K562 (cell line): Measurements from ENCODE around the gene NREP. TPM values are rescaled to one million over a fixed set of nuclear protein-coding genes. Genes with fewer than 3 reads are reported as not detected.

Source experiments
- ATAC-seq: fragments of 200-7000 bp; cut with Tn5 transposase; 3 replicates; pipeline ENCODE4 v1.9.1; 2020; ENCODE audit warnings: moderate library complexity
- BruUV-seq: library from RNA; stranded (reverse); fragments of 400-500 nt; replicated peaks from 2 replicates; lab custom pipeline; 2021; lab: Mats Ljungman, UMichigan
- CTCF ChIA-PET: fragments of 300-600 bp; formaldehyde crosslinking; extraction: SDS; loops from one replicate; lab custom pipeline; 2021; ENCODE audit warnings: low intra/inter-chr PET ratio; lab: Yijun Ruan, JAX
- POLR2A ChIA-PET: fragments of 300-600, 350-650 bp; sonication (Branson Sonifier 250); formaldehyde crosslinking; extraction: SDS; loops from one replicate; lab custom pipeline; 2021; ENCODE audit warnings: antibody characterized with exemption, inconsistent platforms; lab: Yijun Ruan, JAX
- DNase-seq, 4 experiments: peaks; one replicate each; pipeline versions ENCODE4 v3.0.0 to v3.0.0-alpha.2; 2011 to 2018; ENCODE audit warnings: low spot score in 3 of 4, mixed read lengths in 3 of 4; ENCODE audit errors: extremely low read depth in 1 of 4
- FAIRE-seq: peaks from 2 replicates; lab custom pipeline; 2011; peaks lifted over from hg19 to GRCh38; lab: Jason Lieb, UNC
- H2AFZ ChIP-seq: 2 replicates; pipeline ENCODE4 v1.6.0; 2011; ENCODE audit warnings: low read depth, low read length, control low read depth, inconsistent platforms
- H3K27ac ChIP-seq: fragments of 200-600 bp; 3 replicates; pipeline ENCODE4 v1.8.0; 2011; ENCODE audit warnings: low read depth, mild to moderate bottlenecking, control low read depth, inconsistent platforms, low read length, moderate library complexity, mixed read lengths; ENCODE audit errors: extremely low read depth
- H3K27me3 ChIP-seq, 2 experiments: fragments of 300-600 bp in 1 of 2; 2 replicates in 1 of 2; 3 replicates in 1 of 2; pipeline versions ENCODE4 v1.6.0 to v1.8.0; 2011; ENCODE audit warnings: inconsistent platforms in 2 of 2, low read length in 2 of 2, mild to moderate bottlenecking in 1 of 2, mixed read lengths in 1 of 2, moderate library complexity in 1 of 2; ENCODE audit not compliant: control insufficient read depth in 2 of 2, insufficient read depth in 2 of 2
- H3K36me3 ChIP-seq: fragments of 300-600 bp; 3 replicates; pipeline ENCODE4 v1.8.0; 2011; ENCODE audit warnings: mild to moderate bottlenecking, low read length, inconsistent platforms; ENCODE audit not compliant: control insufficient read depth, insufficient read depth
- H3K4me1 ChIP-seq, 2 experiments: fragments of 200-600 bp in 1 of 2; replicated peaks in 1 of 2; 2 replicates in 1 of 2; 3 replicates in 1 of 2; pipeline versions ENCODE4 v1.5.1 to v1.8.0; 2011; ENCODE audit warnings: inconsistent platforms in 2 of 2, low read length in 2 of 2, mild to moderate bottlenecking in 1 of 2, mixed read lengths in 1 of 2, moderate library complexity in 1 of 2; ENCODE audit not compliant: control insufficient read depth in 2 of 2, insufficient read depth in 2 of 2
- H3K4me2 ChIP-seq: 2 replicates; pipeline ENCODE4 v1.6.1; 2011; ENCODE audit warnings: low read length, control low read depth, inconsistent platforms, mixed read lengths; ENCODE audit not compliant: insufficient read depth
- H3K4me3 ChIP-seq: fragments of 200-600 bp; sonication (generic), shearing (Covaris generic); 2 replicates; pipeline ENCODE4 v1.5.1; 2016; ENCODE audit warnings: control low read depth, inconsistent platforms
- H3K79me2 ChIP-seq: fragments of 200-600 bp; 3 replicates; pipeline ENCODE4 v1.8.0; 2011; ENCODE audit warnings: low read length, inconsistent platforms; ENCODE audit not compliant: control insufficient read depth, insufficient read depth
- H3K9ac ChIP-seq, 2 experiments: 2 replicates each; pipeline versions ENCODE4 v1.6.0 to v1.6.1; 2011; ENCODE audit warnings: low read depth in 2 of 2, low read length in 2 of 2, control low read depth in 1 of 2, inconsistent platforms in 1 of 2, mild to moderate bottlenecking in 1 of 2, mixed read lengths in 1 of 2; ENCODE audit not compliant: insufficient read depth in 1 of 2
- H3K9me1 ChIP-seq: one replicate; pipeline ENCODE4 v1.6.0; 2011; ENCODE audit warnings: inconsistent platforms, mild to moderate bottlenecking, low read length, moderate library complexity; ENCODE audit not compliant: control insufficient read depth, insufficient read depth
- H3K9me3 ChIP-seq: replicated peaks from 2 replicates; pipeline ENCODE4 v1.5.1; 2011; ENCODE audit warnings: low read depth, low read length, inconsistent platforms; ENCODE audit not compliant: control insufficient read depth, insufficient read depth
- H4K20me1 ChIP-seq: replicated peaks from 2 replicates; pipeline ENCODE4 v1.6.1; 2011; ENCODE audit warnings: low read length, inconsistent platforms, mixed read lengths; ENCODE audit not compliant: control insufficient read depth, insufficient read depth
- CHD4 ChIP-seq: fragments of 200-600 bp; sonication (generic); IDR thresholded peaks from 3 replicates; pipeline ENCODE4 v1.6.1; 2012; ENCODE audit warnings: low read depth, mild to moderate bottlenecking, mixed read lengths, low read length, inconsistent platforms; ENCODE audit not compliant: insufficient read depth, insufficient replicate concordance, poor library complexity, severe bottlenecking
- CREB3L1 ChIP-seq: fragments of 450-650 bp; IDR thresholded peaks from 2 replicates; pipeline ENCODE4 v1.6.1; 2014; ENCODE audit warnings: low read depth, mild to moderate bottlenecking, moderate library complexity, borderline replicate concordance
- HCFC1 ChIP-seq: IDR thresholded peaks from 2 replicates; pipeline ENCODE4 v1.6.1; 2012; ENCODE audit warnings: low read depth, low read length, improper control_type of control experiment
- RBFOX2 ChIP-seq: fragments of 200-400 bp; formaldehyde crosslinking; IDR thresholded peaks from 2 replicates; pipeline ENCODE4 v1.6.1; 2017; ENCODE audit warnings: low read depth, mild to moderate bottlenecking, low read length, moderate library complexity
- ZNF12 ChIP-seq: sonication (generic); formaldehyde crosslinking; IDR thresholded peaks from 2 replicates; pipeline ENCODE4 v1.4.0; 2020; ENCODE audit warnings: mild to moderate bottlenecking, missing genetic modification reagents
- ZNF384 ChIP-seq: IDR thresholded peaks from 2 replicates; pipeline ENCODE4 v1.6.1; 2012; ENCODE audit warnings: low read depth, low read length, improper control_type of control experiment
- ZNF518B ChIP-seq: fragments of 250-450 bp; sonication (Bioruptor Pico); IDR thresholded peaks from 2 replicates; pipeline ENCODE4 v1.5.0; 2021; ENCODE audit warnings: mild to moderate bottlenecking, moderate library complexity
- ZNF589 ChIP-seq: fragments of 200-800 bp; sonication (Bioruptor generic); IDR thresholded peaks from 2 replicates; pipeline ENCODE4 v1.6.1; 2016; ENCODE audit warnings: low read depth, missing genetic modification characterization, missing compliant biosample characterization
- ZNF639 ChIP-seq, 2 experiments: fragments of 200-800 bp in 1 of 2; sonication (Bioruptor generic) in 1 of 2; sonication (generic) in 1 of 2; formaldehyde crosslinking in 1 of 2; IDR thresholded peaks in 1 of 2; conservative IDR thresholded peaks in 1 of 2; 2 replicates each; pipeline versions ENCODE4 v1.5.0 to v1.6.1; 2016 to 2020; ENCODE audit warnings: missing compliant biosample characterization in 1 of 2, missing genetic modification characterization in 1 of 2, missing genetic modification reagents in 1 of 2
- WGBS: fragments of 100-300 bp; shearing (Covaris generic); methylation state at CpG from one replicate; pipeline ENCODE4 v1.1.6; 2016; ENCODE audit warnings: low coverage, mixed read lengths; ENCODE audit not compliant: insufficient coverage; ENCODE audit errors: missing lambda C conversion rate; 5-methylcytosine and 5-hydroxymethylcytosine counted together
- in situ Hi-C: fragments of 300-500 bp; cut with MboI; formaldehyde crosslinking; loops from 4 replicates; pipeline ENCODE4 v1.15.0; 2018; ENCODE audit warnings: inconsistent platforms, mixed read lengths
- intact Hi-C: fragments of 100-400 bp; cut with micrococcal nuclease; formaldehyde crosslinking; loops from 2 replicates; pipeline ENCODE4 v1.14.2; 2022
- polyA plus RNA-seq, 8 experiments: library from polyadenylated mRNA; depleted of rRNA in 4 of 8; stranded (reverse) in 5 of 8; unstranded in 3 of 8; fragments of >200 nt; fragmentation: Nextera tagmentation in 2 of 8; fragmentation: Illumina TruSeq in 1 of 8; extraction: Ambion mirVana in 2 of 8; extraction: Trizol in 1 of 8; gene quantifications; 2 replicates each; pipeline versions ENCODE4 v1.2.1 to v1.2.3, GENCODE V29; 2011 to 2014; ENCODE audit warnings: inconsistent platforms in 1 of 8, missing spikeins in 1 of 8
- total RNA-seq, 7 experiments: library from RNA; depleted of rRNA in 6 of 7; stranded (reverse); fragments of >200 nt in 6 of 7; fragmentation: Illumina TruSeq in 2 of 7; extraction: Trizol in 2 of 7; gene quantifications; 2 replicates each; pipeline versions ENCODE4 v1.2.1 to v1.2.3, GENCODE V29; 2011 to 2021; ENCODE audit warnings: low replicate concordance in 1 of 7

The NREP gene
- total and polyA plus RNA-seq, 9 of the 15 experiments (the other 6 are each of a cell fraction or from before 2014, with no cell fraction given), result 0.08 to 0.58 (median 0.23) TPM; not detected in 1

GRCh38 chr5:111805071-111805470 lies 48.1 kb upstream of the NREP start:
- ATAC-seq (no peak), DNase-seq (no peak), FAIRE-seq (no peak)
- Histone ChIP-seq H3K9ac (no peak overlapping the region), H3K27me3 (no peaks in the 10 kb centered on the region), H3K36me3 (no peaks in the 10 kb centered on the region), H3K4me3 (no peak overlapping the region), H2AFZ (no peak overlapping the region), H3K9me1 (no peaks in the 10 kb centered on the region), H3K4me2 (no peak overlapping the region), H3K79me2 (no peaks in the 10 kb centered on the region), H3K4me1 (no peaks in the 10 kb centered on the region), H4K20me1 (no peaks in the 10 kb centered on the region), H3K27ac (no peak overlapping the region), H3K9me3 (no peaks in the 10 kb centered on the region)
- no TSS peak for BruUV-seq
- intact Hi-C loops, result no loop called here
- POLR2A ChIA-PET, result no interaction called here
- in situ Hi-C loops, result no loop called here
- TF ChIP-seq ZNF518B (CRISPR knock-in tag) (no peak), RBFOX2 (no peak), HCFC1 (no peak), ZNF12 (CRISPR knock-in tag) (no peak), ZNF384 (no peak), CHD4 (no peak), CREB3L1 (no peak), ZNF639 (CRISPR knock-in tag; conservative IDR thresholded peaks at IDR 0.05 in 1 of 2, IDR thresholded peaks at IDR 0.05 in 1 of 2) (no peak), ZNF589 (CRISPR knock-in tag) (no peak)
- CTCF ChIA-PET, result no interaction called here
- WGBS, result 0% methylated on average over 2 of the region's 2 CpGs
